SU-DHL-6 (cell line): Measurements from ENCODE around the gene TMEM239.

Source experiments
- H2AFZ ChIP-seq: fragments of 200-600 bp; sonication (generic); 2 replicates; pipeline ENCODE4 v1.6.1; 2014; ENCODE audit warnings: low read depth, mild to moderate bottlenecking, moderate library complexity, mixed read lengths, antibody characterized with exemption, low read length; ENCODE audit not compliant: severe bottlenecking
- H3F3A ChIP-seq: fragments of 200-600 bp; shearing (Covaris generic); 2 replicates; pipeline ENCODE4 v1.6.0; 2016; ENCODE audit warnings: antibody characterized with exemption, mild to moderate bottlenecking; ENCODE audit not compliant: insufficient read depth
- H3K27ac ChIP-seq: fragments of 200-600 bp; sonication (generic); 2 replicates; pipeline ENCODE4 v1.5.1; 2016; ENCODE audit warnings: low read depth, mild to moderate bottlenecking, low read length, moderate library complexity, mixed read lengths
- H3K27me3 ChIP-seq: fragments of 200-600 bp; sonication (generic), shearing (Covaris generic); 2 replicates; pipeline ENCODE4 v1.6.0; 2014; ENCODE audit warnings: mild to moderate bottlenecking, low read length
- H3K36me3 ChIP-seq: fragments of 200-600 bp; sonication (generic); 2 replicates; pipeline ENCODE4 v1.6.1; 2014; ENCODE audit warnings: mild to moderate bottlenecking, low read length, mixed read lengths
- H3K4me2 ChIP-seq: fragments of 300-600, 200-600 bp; shearing (Covaris generic), sonication (generic); 2 replicates; pipeline ENCODE4 v1.6.0; 2014; ENCODE audit warnings: low read length, low read depth, mild to moderate bottlenecking; ENCODE audit not compliant: poor library complexity, severe bottlenecking
- H3K4me3 ChIP-seq: fragments of 200-600 bp; sonication (generic); 2 replicates; pipeline ENCODE4 v1.5.1; 2014; ENCODE audit warnings: antibody characterized with exemption, low read length, mild to moderate bottlenecking, mixed read lengths; ENCODE audit not compliant: insufficient read depth, poor library complexity, severe bottlenecking
- H3K79me2 ChIP-seq: fragments of 200-600 bp; sonication (generic); 2 replicates; pipeline ENCODE4 v1.6.1; 2014; ENCODE audit warnings: mild to moderate bottlenecking, low read length, moderate library complexity; ENCODE audit not compliant: insufficient read depth
- H3K9ac ChIP-seq: fragments of 200-600 bp; sonication (generic); 2 replicates; pipeline ENCODE4 v1.7.0; 2014; ENCODE audit warnings: mild to moderate bottlenecking, low read length
- H3K9me2 ChIP-seq: fragments of 200-600 bp; sonication (generic); replicated peaks from 2 replicates; pipeline ENCODE4 v1.6.1; 2014; ENCODE audit warnings: low read length; ENCODE audit not compliant: insufficient read depth
- H3K9me3 ChIP-seq: fragments of 200-600 bp; sonication (generic); 2 replicates; pipeline ENCODE4 v1.6.1; 2014; ENCODE audit warnings: low read length, mixed read lengths; ENCODE audit not compliant: insufficient read depth
- H4K20me1 ChIP-seq: fragments of 200-600 bp; sonication (generic); 2 replicates; pipeline ENCODE4 v1.6.1; 2014; ENCODE audit warnings: low read depth, mild to moderate bottlenecking, antibody characterized with exemption, low read length, moderate library complexity, mixed read lengths
- CTCF ChIP-seq: fragments of 200-600 bp; sonication (generic); IDR thresholded peaks from one replicate; pipeline ENCODE4 v1.5.1; 2017; ENCODE audit warnings: antibody characterized with exemption, mild to moderate bottlenecking, low read length, moderate library complexity; ENCODE audit not compliant: insufficient read depth, poor library complexity, severe bottlenecking
- EZH2phosphoT487 ChIP-seq: fragments of 200-600 bp; sonication (generic), shearing (Covaris generic); conservative IDR thresholded peaks from 2 replicates; pipeline ENCODE4 v1.6.1; 2018; ENCODE audit warnings: mild to moderate bottlenecking, antibody characterized with exemption, low read length, moderate library complexity, mixed read lengths

Gene TMEM239

GRCh38 chr20:2817891-2818595 lies 1.9 kb downstream of the TMEM239 start:
- Histone ChIP-seq H3K79me2 (no peaks in the 10 kb centered on the region), H4K20me1 (no peaks in the 10 kb centered on the region), H3K4me3 (no peak overlapping the region), H3K9me2 (no peaks in the 10 kb centered on the region), H3K27ac (no peak overlapping the region), H3K36me3 (no peaks in the 10 kb centered on the region), H3K9ac (no peak overlapping the region), H3K9me3 (no peaks in the 10 kb centered on the region), H3F3A (no peaks in the 10 kb centered on the region), H3K4me2 (no peak overlapping the region), H2AFZ (no peak overlapping the region), H3K27me3 (no peaks in the 10 kb centered on the region)
- TF ChIP-seq EZH2phosphoT487 (no peak), CTCF (no peak)

DNA sequence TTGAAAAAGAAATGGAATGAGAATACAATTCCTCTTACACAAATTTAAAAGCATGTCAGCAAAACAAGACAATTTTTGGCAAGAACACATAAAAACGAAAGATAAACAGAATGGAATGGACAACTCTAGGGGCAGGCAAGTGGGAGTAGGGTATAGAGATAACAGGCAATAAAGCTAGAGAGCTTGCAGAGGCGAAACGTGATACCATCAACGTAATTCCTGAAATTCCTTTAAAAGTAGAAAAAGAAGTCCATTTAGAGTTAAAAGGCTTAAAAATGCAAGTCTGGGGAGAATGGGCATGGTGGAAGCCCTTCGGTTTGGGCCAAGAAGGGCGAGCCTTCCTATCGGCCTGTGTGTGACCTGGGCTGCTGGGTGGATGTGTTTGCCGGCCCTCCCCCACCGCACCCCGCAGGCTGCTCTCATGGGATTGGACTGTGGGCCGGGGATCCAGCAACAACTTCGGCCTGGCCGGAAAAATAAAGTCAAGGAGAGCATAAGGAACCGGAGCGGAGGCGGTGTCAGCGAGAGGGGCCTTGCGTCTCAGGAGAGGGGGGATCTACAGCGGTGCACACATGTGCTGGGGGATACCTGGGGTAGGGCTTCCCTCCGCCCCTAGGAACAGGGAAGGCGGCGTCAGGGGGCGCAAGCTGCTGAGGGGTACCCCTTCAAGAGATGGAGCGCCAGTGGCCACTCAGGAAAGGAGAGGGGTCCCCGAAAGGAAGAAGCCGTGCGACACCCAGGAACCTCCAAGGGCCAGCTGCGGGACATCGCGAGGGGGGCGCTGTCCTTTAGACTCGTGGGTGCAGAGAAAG lies 4.1 kb downstream of the TMEM239 start:
- Histone ChIP-seq H3K27ac (no peak overlapping the region), H3K79me2 (no peaks in the 10 kb centered on the region), H3F3A (no peaks in the 10 kb centered on the region), H3K36me3 (no peaks in the 10 kb centered on the region), H4K20me1 (no peaks in the 10 kb centered on the region), H3K9me2 (no peaks in the 10 kb centered on the region), H3K4me3 (no peak overlapping the region), H3K9me3 (no peaks in the 10 kb centered on the region), H3K9ac (no peak overlapping the region), H3K4me2 (no peak overlapping the region), H3K27me3 (no peaks in the 10 kb centered on the region), H2AFZ (no peak overlapping the region)
- TF ChIP-seq EZH2phosphoT487, result no peak
- TF ChIP-seq CTCF, result no peak

DNA sequence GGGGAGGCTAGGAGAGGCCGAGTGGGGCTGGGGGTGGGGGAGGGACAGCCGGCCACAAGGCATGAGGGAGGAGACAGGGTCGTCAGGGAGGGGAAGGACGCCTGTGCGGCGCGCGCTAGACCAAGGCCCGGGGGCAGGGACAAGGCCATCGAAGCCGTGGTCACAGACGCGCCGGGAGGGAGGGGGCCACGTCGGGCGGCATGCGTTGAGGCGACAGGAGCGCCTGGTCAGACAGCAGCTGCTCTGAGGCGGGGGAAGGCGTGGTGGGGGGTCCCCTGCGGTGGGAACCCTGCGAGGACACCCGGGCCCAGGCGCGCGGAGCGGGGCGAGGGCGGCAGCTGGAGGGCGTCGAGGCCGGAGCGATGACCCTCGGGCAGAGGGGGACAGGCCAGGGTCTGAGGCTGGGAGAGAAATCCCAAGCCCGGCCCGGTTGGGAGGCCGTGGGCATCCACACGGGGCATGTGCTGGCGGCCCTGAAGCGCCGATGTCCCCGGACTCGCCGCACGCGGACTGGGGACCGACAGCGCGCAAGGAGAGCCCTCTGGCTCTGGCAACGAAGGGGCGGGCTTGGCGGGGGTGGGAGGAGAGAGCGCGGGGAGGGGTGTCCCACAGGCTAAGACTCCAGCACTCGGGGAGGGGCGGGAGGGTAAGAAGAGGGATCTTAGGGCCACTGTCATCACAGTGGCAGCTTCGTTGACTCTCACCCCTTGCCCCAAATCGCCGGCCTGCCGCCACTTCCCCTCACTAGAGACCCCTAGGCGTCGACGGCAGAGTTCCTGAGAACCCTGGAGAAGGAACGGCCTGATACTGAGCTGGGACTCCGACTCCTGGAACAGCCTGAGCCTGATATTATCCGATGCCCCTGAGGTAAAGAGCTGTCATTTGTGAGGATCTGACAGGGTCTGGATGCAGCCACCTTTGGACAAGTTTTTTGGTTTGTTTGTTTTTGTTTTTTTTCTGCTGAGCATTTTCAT lies 5.0 kb downstream of the TMEM239 start:
- Histone ChIP-seq H2AFZ (no peak overlapping the region), H3F3A (no peaks in the 10 kb centered on the region), H3K4me2 (no peak overlapping the region), H3K27ac (no peak overlapping the region), H3K36me3 (no peaks in the 10 kb centered on the region), H3K4me3 (no peak overlapping the region), H3K79me2 (no peaks in the 10 kb centered on the region), H3K9me2 (no peaks in the 10 kb centered on the region), H3K27me3 (no peaks in the 10 kb centered on the region), H3K9me3 (no peaks in the 10 kb centered on the region), H3K9ac (no peak overlapping the region), H4K20me1 (no peaks in the 10 kb centered on the region)
- TF ChIP-seq CTCF (no peak), EZH2phosphoT487 (no peak)
